SHP77 (cell line): ENCODE results near the gene SLC25A33.
A peak's percentile ranks its signal among the peaks of the same experiment; 100 is the strongest.

Source experiments
- DNase-seq, 2 experiments: peaks; one replicate each; lab custom pipeline; 2025; lab: John Stamatoyannopoulos, UW

Gene SLC25A33

DNA sequence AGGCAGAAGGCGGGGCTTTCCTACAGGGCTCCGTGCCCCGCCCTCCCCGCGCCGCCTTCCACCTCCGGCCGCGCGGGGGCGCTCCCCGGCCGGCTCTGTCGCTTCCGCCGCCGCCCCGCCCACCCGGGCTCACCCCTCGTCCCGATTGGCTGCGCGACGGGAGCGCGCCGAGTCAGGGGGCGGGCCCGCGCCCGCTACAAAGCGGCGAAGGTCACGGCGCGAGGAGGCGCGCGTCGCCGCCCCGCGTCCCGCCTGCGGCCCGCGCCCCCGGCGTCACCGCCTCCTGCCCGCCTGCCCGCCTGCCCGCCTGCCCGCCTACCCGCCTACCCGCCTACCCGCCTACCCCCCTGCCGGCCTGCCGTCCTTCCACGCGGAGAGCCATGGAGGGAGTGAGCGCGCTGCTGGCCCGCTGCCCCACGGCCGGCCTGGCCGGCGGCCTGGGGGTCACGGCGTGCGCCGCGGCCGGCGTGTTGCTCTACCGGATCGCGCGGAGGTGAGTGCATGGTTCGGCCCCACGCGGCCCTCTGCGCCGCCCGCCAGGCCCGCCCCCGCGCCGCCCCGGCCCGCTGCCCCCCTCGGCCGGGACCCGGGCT lies 49.4 kb downstream of the SLC25A33 start, which contains the start of gene TMEM201:
TMEM201 (plus strand) TSS at position 361 of the 593 bp plus-strand sequence; CDS start at position 381, 20 bp downstream.
- DNase-seq, result peak; percentile 77 to 86

DNA sequence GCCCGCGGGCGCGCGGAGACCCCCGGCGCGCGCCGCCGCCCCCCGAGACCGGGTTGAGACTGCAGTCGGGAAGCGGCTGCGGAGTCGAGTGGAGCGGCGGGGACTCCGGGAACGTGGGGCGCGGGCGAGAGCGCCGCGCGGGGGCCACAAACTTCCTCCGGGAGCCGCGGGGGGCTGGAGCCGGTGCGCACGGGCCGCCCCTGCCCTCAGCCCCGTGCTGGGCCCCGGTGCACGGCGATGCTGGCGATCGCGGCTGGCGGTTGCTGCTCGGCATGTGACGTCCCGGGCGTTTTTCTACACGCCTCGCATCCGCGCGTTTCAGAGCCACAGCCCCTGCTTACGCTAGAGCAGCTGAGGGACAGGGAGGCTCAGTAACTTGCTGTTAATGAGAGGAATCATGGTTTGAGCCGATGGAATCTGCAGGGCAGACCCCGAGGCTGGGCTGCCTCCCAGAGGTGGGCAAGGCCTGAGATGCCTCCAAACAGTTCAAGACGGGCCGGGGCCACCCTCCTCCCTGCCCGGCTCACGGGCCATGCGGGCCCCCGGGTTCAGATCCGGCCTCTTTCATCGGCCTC lies 50.0 kb downstream of the SLC25A33 start:
- peak in 1 of 2 experiments; percentile 15 for DNase-seq

DNA sequence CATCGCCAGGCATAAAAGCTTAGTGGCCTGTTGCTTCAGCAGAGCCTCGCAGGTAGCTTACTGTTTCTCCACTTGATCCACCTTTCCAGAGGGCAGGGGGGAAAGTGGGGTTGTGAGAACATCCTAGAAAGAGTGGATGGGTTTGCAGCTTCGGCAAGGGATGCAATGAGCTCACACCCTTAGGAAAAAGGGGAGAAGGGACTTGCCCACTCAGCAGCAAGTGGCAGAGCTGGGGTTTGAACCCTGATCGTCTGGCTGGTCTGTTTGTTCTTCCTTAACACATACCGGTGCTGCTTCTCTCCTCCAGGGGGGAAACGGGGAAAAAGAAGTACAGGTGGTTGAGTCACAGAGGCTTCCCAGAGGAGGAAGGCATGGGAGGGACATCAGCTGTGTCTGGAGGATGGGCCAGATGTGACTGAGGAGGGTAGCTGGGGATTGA lies 50.5 kb downstream of the SLC25A33 start:
- DNase-seq, result no peak

DNA sequence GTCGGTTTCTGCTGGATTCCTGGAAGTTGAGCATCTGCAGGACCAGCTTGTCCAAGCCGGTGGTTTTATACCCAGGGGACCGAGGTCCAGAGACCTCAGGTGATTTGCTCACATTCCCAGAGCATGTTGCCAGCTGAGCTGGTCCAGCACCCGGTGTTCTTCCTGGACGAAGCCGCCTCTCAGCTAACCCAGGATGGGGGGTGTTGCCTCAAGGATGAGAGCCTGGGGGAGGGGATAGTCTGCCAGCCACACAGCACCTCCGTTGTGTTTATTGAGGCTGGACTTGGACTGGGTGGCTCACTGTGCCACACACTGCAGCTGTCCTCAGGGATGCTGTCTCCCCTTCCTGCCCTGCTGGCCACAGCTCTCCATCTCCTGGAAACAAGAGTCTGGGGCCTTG lies 50.9 kb downstream of the SLC25A33 start:
- no peak for DNase-seq

DNA sequence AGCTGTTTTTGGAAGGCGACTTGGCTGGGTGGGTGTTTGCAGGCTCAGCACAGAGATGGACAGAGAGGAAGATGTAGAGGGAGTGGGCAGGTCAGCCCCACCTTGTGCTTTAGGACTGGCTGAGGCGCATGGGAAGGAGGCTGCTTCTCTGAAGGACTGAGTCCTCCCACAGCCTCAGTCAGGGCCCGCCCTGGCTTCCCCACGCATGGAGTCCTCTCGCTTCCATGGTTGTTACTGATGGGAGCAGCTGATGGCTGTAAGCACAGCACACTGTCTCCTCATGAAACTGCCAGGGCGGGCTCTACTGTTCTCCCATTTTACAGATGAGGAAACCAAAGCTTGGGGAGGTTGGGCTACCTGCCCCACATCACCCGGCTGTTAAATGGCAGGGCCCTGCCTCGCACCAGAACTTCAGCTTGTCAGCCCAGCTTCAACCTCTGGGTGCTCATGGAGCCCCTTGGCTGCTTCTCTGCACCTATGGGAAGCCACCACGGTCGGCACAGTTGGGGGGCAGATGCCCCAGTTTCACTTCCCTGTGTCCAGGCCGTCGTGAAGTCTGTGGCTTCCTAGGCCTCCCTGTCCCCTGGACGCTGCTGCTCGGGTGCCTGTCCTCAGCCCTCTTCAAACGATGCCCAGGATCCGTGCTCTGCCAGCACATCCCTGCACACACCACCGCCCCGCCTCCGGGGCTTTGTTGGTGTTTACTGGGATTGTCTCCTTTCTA lies 51.8 kb downstream of the SLC25A33 start:
- DNase-seq, result no peak

DNA sequence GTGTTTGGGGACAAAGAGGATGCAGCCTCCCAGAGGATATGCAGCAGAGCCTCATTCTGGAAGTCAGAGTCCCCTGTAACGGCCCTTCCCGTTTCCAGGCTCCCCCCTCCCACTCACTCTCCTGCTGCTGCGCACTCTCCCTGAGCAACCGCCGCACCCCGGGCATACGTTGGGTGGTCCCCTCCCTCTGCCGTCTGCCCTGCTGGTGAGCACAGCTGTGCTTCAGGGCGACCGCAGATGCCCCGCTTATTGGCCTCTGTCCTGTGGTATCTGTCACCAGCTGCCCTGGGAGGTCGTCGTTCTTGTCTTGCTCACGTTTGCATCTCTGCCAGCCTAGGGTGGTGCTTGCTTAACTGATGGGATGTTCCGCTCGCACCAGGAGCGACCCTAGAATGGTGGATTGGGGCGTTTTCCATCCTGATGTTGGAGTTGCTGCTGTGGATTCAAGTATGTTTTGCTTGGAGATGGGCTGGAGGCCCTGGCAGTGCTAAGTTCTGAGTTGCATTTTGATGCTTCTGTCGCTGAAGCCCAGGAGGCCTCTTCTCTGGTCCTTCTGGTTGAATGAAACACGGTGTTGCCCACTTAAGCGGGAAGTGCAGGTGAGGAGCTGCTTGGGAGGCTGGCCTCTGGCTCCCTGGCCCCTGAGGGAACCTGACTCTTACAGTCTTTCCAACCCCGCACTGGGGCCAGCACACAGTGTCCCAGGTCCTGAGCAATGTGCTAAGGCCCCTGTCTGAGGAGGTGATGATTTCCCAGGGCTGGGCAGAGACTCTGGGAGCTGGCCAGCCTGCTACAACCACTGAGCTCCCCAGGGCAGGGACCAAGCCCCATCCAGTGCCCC lies 52.6 kb downstream of the SLC25A33 start:
- DNase-seq, result no peak

DNA sequence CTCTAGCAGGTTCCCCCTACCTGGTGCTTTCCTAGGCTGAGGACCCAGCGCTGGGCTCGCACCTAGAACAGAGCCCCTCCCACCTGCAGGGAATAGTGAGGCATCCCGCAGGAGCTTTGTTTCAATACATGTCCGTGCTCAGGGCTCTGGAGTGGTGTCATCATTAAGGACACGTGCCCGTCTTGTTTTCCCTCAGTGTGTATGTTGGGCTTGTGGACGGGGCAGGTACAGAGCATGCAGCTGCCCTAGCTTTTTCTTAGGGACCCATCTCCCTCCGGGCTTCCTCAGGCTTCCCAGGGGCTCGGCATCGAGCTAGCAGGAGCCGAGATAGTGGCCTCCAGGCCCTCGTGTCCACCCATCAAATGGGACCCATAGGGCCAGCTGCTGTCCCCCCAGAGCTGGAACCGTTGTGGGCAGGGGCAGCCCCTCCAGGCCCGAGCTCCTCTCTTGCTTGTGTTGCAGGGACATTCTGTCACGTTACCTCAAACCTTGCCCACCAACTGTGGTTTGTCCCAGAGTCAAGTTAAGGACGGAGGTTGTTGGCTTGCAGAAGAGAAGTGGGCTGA lies 53.3 kb downstream of the SLC25A33 start:
- DNase-seq, result no peak

DNA sequence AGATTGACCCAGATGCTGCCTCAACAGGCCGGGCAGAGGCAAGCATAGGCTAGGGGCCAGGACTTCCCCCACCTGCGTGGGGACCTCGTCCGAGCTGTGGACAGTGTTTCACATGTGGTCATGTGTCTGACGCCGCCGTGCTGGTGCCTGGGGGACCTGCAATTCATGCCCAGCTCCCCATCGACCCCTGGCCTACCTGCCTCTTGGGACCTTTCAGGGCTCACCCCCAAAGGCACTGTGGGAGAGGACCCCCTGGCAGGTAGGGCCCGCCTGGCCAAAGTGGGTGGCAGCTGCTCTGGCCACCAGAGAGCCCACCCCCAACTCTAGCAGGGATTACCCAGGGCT lies 53.9 kb downstream of the SLC25A33 start:
- DNase-seq, result no peak

DNA sequence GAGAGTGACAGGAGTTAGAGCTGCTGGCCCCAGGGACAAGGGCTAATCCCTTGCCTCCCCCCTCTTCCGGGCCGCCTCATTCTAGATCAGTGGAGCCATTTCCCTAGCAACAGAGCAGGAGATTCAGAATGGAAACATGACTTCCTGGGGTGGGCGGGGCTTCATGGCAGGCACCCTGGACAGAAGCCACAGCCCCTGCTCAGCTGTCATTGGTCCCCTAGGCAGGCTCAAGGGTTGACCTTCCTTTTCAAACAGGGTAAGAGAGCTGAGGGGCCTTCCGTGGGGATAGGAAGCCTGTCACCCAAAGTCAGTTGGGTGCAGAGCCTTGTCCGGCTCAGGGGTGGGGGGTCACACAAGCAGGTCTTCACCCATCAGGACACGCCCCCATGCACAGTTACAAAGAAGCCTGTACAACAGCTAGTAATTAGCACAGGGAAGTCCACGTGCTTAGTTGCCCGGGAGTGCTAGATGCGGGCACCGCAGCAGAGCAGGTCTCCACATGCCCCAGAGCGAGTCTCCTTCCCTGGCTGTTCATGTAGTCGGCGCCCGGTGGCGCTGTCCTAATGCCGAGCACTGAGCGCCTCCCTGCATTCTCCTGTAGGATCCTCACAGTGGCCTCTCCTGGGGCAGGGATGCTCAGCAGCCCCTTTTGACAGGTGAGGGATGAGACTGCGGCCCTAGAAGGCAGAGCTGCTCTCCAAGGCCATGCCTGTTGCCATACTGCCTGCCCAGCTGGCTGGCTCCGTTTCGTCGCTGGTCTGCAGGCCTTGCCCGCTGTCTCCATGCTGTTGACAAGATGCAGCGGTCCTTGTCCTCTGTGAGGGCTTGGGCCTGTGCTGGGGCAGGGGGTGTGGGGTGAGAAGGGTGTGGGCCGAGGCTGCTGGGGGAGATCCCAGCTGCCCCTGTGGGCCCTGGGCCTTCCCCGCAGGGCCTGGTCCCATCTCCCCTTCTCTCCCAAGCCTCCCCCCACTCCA lies 54.5 kb downstream of the SLC25A33 start:
- peak; percentile 62 to 85 for DNase-seq

DNA sequence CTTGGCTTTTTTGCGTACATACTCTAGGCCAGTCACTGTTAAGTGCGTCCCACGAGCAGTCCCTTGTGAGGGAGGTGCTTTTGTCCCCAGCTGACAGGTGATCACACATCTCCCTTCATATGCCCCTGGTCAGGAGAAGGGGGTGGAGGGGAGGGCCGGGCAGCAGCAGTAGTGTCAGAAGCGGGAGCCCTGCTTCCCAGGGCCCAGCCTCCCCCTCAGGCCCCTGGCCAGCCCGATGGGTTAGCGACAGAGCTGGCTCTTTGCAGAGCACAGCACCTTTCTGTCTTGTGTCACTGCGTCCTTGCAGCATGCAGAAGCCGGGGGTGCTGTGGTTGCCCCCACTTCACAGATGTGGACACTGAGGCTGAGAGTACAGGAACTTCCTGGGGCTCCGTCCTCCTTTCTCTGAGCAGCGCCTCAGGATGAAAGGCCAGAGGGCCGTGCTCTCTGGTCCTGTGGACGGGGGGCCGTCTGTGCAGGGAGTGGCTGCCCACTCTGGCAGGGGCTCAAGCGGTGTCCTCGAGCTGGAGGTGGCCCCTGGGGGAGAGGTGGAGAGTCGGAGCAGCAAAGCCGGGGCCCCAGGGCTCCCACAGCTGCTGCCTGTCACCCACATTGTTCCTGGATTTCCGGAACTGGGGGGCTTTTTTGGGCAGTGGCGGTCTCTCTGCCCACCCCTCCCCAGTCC lies 55.3 kb downstream of the SLC25A33 start:
- no peak for DNase-seq

DNA sequence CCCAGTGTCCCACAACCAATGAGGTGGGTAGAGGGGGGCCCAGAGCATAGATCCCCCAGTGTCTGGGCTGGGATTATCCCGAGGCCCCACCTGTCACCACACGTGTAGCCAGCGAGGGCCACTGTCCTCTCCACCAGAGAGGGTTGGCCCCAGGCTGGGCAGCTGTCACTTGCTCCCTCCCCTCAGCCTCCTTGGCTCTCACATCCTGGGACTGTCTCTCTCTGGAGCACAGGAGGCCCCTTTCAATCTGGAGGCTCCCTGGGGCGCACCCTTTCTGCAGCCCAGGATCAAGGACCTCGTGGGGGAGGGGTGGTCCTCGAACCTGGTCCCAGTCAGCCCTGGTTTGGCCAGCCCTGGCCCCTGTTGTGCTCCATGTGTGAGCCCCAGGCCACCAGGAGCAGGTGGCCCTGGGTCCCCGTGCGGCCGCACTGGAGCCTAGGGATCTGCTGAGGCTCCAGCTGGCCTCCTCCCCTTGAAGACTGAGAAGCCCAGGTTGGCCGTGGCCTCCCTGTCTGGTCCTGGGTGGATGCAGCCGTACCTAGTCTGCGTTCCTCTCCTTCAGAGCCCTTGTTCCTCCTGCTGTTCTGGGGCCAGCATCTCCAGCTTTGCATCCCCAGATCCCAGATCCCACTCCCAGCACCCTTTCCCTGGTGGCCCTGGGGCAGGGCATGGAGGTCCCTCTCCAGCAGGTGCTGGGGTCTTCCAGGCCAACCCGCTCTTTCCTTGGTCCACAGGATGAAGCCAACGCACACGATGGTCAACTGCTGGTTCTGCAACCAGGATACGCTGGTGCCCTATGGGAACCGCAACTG lies 56.1 kb downstream of the SLC25A33 start:
- DNase-seq, result no peak

DNA sequence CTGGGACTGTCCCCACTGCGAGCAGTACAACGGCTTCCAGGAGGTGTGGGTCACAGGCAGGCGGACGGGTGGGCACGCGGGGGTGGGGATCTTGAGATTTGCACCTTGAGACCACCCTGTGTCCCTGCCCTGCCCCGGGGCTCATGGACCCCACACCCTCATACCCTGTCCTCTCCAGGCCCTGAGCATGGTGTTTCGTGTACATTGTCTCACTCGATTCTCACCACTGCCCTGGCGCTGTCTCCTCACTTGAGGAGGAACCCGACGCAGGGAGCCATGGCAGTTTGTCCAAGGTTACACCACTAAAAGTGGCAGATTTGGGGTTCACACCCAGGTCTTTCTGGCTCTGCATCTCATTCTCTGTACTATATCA lies 56.7 kb downstream of the SLC25A33 start:
- DNase-seq, result no peak

DNA sequence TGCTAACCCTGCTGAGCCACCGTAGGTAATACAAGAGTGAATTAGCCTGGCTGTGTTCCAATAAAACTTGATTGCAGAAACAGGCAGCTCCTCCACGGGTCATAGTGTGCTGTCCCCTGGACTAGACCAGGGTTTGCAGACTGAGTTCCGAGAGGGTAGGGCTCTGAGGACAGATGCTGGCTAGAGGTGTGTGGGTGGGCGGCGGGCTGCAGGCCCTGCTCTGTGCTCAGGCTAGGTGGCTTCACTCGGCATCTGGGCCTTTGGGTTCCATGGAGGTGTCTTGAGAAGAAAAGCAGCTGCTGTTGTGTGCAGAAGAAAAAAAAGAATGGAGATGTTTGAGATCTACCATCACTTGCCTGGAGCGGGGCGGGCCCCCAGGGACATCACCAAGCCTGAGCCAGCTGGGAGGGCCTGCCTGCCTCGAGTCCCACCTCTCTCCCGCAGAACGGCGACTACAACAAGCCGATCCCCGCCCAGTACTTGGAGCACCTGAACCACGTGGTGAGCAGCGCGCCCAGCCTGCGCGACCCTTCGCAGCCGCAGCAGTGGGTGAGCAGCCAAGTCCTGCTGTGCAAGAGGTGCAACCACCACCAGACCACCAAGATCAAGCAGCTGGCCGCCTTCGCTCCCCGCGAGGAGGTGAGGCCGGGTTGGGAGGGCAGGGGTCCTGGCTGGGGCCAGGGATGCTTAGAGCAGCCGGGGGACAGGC lies 57.3 kb downstream of the SLC25A33 start:
- no peak for DNase-seq

DNA sequence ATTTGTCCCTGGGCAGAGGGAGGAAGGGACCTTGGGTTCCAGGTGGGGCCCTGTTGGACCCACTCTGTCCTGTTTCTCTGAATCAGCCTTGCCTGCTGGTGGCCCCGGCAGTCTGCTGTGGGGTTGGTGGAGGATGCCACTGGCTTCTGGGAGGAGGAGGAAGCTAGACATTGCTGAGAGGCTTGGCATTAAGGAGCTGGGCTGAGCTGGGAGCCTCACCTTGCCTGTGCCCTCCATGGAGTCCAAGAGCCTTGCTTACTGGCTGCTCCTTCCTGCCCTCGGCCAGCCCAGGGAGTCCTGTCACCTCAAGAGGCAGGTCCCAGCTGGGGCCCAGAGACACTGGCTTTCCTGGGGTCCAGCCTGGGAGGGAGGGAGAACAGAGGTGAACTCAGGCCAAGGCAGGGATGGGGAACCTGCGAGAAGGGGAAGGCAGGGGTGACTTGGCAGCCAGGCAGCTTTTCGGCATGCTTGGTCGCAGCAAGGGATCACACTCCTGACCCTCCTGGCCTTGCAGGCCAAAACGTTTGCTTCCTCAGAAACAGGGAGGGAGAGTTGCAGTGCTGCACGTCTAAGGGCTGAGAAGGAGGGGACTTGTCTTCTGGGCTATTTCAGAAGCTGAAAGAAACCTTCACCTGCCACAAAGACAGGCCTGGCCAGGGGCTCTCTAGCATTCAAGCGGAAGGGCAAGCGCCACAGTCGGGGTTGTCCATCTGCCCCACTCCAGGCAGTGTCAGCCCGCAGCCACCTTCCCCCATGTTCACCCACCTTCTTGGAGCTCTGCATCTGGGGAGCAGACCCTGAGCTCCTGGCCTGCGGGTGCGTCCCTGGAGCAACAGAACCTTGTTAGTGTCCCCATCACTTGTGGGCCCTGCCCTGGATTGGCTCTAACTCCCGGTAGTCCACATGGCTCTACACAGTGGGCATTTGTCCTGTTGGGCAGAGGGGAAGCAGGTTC lies 58.4 kb downstream of the SLC25A33 start:
- no peak for DNase-seq

DNA sequence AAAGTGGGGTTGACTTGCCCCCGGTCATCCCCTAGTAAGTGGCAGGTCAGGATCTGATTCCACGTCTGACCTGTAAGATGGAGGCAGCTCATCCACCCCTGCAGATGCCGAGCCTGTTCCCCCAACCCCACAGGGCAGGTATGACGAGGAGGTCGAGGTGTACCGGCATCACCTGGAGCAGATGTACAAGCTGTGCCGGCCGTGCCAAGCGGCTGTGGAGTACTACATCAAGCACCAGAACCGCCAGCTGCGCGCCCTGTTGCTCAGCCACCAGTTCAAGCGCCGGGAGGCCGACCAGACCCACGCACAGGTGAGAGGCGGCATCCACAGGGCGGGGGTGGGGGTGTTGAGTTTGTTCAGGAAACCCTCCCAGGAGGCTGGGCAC lies 59.0 kb downstream of the SLC25A33 start:
- DNase-seq, result no peak

DNA sequence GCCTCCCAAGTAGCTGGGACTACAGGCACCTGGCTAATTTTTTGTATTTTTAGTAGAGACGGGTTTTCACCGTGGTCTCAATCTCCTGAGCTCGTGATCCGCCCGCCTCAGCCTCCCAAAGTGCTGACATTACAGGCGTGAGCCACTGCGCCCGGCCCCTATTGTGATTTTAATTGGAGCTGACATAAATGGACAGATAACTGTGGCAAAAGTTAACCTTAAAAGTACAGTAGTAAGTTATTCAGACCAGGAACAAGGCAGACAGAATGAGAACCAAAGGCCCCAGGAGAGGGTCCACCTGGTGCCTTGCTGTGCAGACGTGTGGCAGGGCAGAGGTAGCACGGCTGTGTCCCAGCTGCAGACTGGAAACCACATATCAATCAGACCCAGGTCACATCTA lies 60.5 kb downstream of the SLC25A33 start:
- DNase-seq, result no peak

DNA sequence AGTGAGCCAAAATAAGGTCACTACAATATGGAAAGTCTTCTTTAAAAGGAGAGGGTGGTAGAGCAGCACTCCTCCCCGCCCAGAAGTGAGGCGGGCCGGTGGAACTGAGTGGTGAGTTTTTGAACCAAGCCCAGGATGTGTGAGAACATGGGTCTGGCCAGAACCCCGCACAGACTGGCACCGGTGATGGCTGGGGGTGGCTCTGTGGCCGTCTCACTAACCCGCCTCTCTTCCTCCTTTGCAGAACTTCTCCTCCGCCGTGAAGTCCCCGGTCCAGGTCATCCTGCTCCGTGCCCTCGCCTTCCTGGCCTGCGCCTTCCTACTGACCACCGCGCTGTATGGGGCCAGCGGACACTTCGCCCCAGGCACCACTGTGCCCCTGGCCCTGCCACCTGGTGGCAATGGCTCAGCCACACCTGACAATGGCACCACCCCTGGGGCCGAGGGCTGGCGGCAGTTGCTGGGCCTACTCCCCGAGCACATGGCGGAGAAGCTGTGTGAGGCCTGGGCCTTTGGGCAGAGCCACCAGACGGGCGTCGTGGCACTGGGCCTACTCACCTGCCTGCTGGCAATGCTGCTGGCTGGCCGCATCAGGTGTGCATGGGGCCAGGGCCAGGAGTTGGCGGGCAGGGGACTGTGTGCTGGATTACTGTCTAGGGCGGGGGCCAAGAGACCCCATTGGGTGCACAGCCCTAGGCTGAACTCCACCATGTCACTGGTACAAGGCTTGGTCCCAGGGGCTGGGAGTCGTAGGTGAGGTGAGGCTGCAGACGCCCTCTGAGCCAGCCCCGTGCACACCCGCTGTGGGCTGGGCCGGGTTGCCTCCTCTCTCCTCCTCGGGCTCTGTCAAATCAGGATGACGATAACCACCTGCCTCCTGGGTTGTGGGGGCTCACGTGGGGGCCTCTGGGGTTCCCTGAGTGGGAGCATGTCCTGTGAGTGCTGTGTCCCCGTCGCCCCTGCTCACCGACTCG lies 61.9 kb downstream of the SLC25A33 start:
- DNase-seq, result no peak
